Fibroblast of lung (primary cell): Measurements from ENCODE around the gene LRP5. TPM values are rescaled to one million over a fixed set of nuclear protein-coding genes. Genes with fewer than 3 reads are reported as not detected.

Experiments
- DNase-seq, 2 donors: peaks; one replicate each; pipeline versions ENCODE4 v3.0.0 to v3.0.0-alpha.2; 2010; ENCODE audit warnings: low read depth in 2 of 2
- H2AFZ ChIP-seq: 2 replicates; pipeline ENCODE4 v1.5.1; 2012; ENCODE audit warnings: low read length, control low read depth, inconsistent platforms
- H3K27ac ChIP-seq: 2 replicates; pipeline ENCODE4 v1.5.1; 2011; ENCODE audit warnings: low read length, control low read depth; ENCODE audit not compliant: insufficient read depth
- H3K27me3 ChIP-seq: 2 replicates; pipeline ENCODE4 v1.5.1; 2011; ENCODE audit warnings: mild to moderate bottlenecking, low read length; ENCODE audit not compliant: control insufficient read depth, insufficient read depth
- H3K36me3 ChIP-seq: 2 replicates; pipeline ENCODE4 v1.5.1; 2011; ENCODE audit warnings: low read length; ENCODE audit not compliant: control insufficient read depth, insufficient read depth
- H3K4me1 ChIP-seq: 2 replicates; pipeline ENCODE4 v1.5.1; 2011; ENCODE audit warnings: low read length; ENCODE audit not compliant: control insufficient read depth, insufficient read depth; ENCODE audit errors: extremely low read depth
- H3K4me2 ChIP-seq: 2 replicates; pipeline ENCODE4 v1.5.1; 2011; ENCODE audit warnings: low read length, control low read depth; ENCODE audit not compliant: insufficient read depth; ENCODE audit errors: extremely low read depth
- H3K4me3 ChIP-seq, 4 experiments: fragments of 200-600 bp in 1 of 4; sonication (generic) in 1 of 4; replicated peaks in 1 of 4; 2 replicates each; pipeline ENCODE4 v1.5.1; 2011 to 2016; ENCODE audit warnings: low read length in 4 of 4, low read depth in 3 of 4, mild to moderate bottlenecking in 3 of 4, control low read depth in 2 of 4, inconsistent platforms in 1 of 4, mixed read lengths in 1 of 4; ENCODE audit not compliant: insufficient read depth in 1 of 4; ENCODE audit errors: control extremely low read depth in 1 of 4
- H3K79me2 ChIP-seq: 2 replicates; pipeline ENCODE4 v1.5.1; 2012; ENCODE audit warnings: mild to moderate bottlenecking, low read length, inconsistent platforms; ENCODE audit not compliant: control insufficient read depth, insufficient read depth
- H3K9ac ChIP-seq: 2 replicates; pipeline ENCODE4 v1.5.1; 2011; ENCODE audit warnings: mild to moderate bottlenecking, low read length, control low read depth; ENCODE audit not compliant: insufficient read depth
- H3K9me3 ChIP-seq: 2 replicates; pipeline ENCODE4 v1.5.1; 2012; ENCODE audit warnings: low read depth, low read length; ENCODE audit not compliant: control insufficient read depth, insufficient read depth
- H4K20me1 ChIP-seq: 2 replicates; pipeline ENCODE4 v1.5.1; 2011; ENCODE audit warnings: low read length; ENCODE audit not compliant: control insufficient read depth, insufficient read depth; ENCODE audit errors: extremely low read depth
- EZH2 ChIP-seq: IDR thresholded peaks from 2 replicates; pipeline ENCODE4 v1.5.1; 2012; ENCODE audit warnings: low read length, control low read depth, mild to moderate bottlenecking; ENCODE audit errors: missing control alignments
- polyA minus RNA-seq: library from RNA; depleted of rRNA, polyadenylated mRNA; stranded (reverse); fragments of >200 nt; gene quantifications from 2 replicates; pipeline ENCODE4 v1.2.3, GENCODE V29; 2011; ENCODE audit warnings: low replicate concordance
- polyA plus RNA-seq, 2 donors: library from polyadenylated mRNA; depleted of rRNA in 1 of 2; stranded (reverse) in 1 of 2; unstranded in 1 of 2; fragments of >200 nt; gene quantifications; 2 replicates each; pipeline ENCODE4 v1.2.1, GENCODE V29; 2011 to 2012; ENCODE audit warnings: missing spikeins in 1 of 2
- total RNA-seq: library from RNA; depleted of rRNA; stranded (reverse); fragments of >200 nt; gene quantifications from 2 replicates; pipeline ENCODE4 v1.2.1, GENCODE V29; 2014
- TF ChIP-seq, protein P1 (sequence below), 2 donors: IDR thresholded peaks in 1 of 2; conservative IDR thresholded peaks in 1 of 2; 1 replicate in 1 of 2; 2 replicates in 1 of 2; pipeline ENCODE4 v1.5.1; 2011 to 2012; ENCODE audit warnings: low read length in 2 of 2, control low read depth in 1 of 2, inconsistent platforms in 1 of 2, low read depth in 1 of 2, mild to moderate bottlenecking in 1 of 2

Gene LRP5
- 20.8 and 22.0 TPM in 2 replicates for total RNA-seq
- 3.5 and 3.8 TPM in 2 replicates for polyA plus RNA-seq
- 11.3 and 14.3 TPM in 2 replicates for polyA plus RNA-seq (2012)
- 16.4 and 23.0 TPM in 2 replicates for polyA minus RNA-seq

DNA sequence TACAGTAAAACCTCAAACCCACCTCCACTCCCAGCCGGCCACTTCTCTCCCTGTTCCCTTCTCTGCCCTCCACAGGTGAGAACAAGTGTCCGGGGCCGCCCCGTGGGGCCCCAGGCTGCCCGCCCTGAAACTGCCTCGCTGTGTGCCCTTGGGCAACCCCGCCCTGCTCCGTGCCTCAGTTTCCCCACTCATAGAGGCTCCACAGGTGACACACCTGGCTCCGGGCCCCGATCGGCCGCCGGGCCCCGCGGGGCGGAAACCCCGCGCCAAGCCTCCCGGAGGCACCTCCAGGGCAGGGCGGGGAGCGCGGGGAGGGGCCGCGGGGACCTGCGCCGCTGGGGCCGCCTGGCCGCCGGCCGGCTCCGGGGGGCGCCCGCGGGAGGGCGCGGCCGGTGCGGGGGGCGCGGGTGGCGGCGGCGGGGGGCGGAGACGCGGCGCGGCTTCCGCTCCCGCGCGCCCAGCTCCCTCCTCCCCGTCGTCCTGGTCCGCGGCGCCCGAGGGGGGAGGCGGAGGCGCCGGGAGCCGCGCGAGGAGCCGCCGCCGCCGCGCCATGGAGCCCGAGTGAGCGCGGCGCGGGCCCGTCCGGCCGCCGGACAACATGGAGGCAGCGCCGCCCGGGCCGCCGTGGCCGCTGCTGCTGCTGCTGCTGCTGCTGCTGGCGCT lies at the start of gene LRP5:
Gene LRP5, plus strand, starts transcription at position 475 of the 663 bp plus-strand sequence. Its CDS starts 124 bp downstream, at position 599.
- peaks cover 2% of the 10 kb centered on the region for H3K4me1 ChIP-seq
- peak within 1 kb of the TSS; percentile 41 to 78 (median 63) for H3K4me3 ChIP-seq
- DNase-seq = peak in 1 of 2 donors; percentile 30
- peak within 1 kb of the TSS; percentile 35 for H3K9ac ChIP-seq
- H3K36me3 ChIP-seq = no peaks in the 10 kb centered on the region
- no peaks in the 10 kb centered on the region for H4K20me1 ChIP-seq
- no peaks in the 10 kb centered on the region for H3K9me3 ChIP-seq
- peak within 1 kb of the TSS; percentile 53 for H3K4me2 ChIP-seq
- H2AFZ ChIP-seq = peak within 1 kb of the TSS; percentile 61
- peak within 1 kb of the TSS; percentile 14 for H3K27ac ChIP-seq
- TF ChIP-seq EZH2 = no peak
- TF ChIP-seq, protein P1, sequence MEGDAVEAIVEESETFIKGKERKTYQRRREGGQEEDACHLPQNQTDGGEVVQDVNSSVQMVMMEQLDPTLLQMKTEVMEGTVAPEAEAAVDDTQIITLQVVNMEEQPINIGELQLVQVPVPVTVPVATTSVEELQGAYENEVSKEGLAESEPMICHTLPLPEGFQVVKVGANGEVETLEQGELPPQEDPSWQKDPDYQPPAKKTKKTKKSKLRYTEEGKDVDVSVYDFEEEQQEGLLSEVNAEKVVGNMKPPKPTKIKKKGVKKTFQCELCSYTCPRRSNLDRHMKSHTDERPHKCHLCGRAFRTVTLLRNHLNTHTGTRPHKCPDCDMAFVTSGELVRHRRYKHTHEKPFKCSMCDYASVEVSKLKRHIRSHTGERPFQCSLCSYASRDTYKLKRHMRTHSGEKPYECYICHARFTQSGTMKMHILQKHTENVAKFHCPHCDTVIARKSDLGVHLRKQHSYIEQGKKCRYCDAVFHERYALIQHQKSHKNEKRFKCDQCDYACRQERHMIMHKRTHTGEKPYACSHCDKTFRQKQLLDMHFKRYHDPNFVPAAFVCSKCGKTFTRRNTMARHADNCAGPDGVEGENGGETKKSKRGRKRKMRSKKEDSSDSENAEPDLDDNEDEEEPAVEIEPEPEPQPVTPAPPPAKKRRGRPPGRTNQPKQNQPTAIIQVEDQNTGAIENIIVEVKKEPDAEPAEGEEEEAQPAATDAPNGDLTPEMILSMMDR (conservative IDR thresholded peaks at IDR 0.05 in 1 of 2, IDR thresholded peaks at IDR 0.05 in 1 of 2; ENCODE audit: low read depth in 1 of 2, low read length in 2 of 2) = no peak
- no peaks in the 10 kb centered on the region for H3K27me3 ChIP-seq
- no peaks in the 10 kb centered on the region for H3K79me2 ChIP-seq

GRCh38 chr11:68263444-68264035 lies 48.9 kb upstream of the LRP5 start:
- H3K4me3 ChIP-seq = no peak overlapping the region
- H3K36me3 ChIP-seq = peaks cover 30% of the 10 kb centered on the region
- no peak overlapping the region for H3K9ac ChIP-seq
- H3K27ac ChIP-seq = no peak overlapping the region
- H4K20me1 ChIP-seq = no peaks in the 10 kb centered on the region
- TF ChIP-seq EZH2 = no peak
- TF ChIP-seq, protein P1 (conservative IDR thresholded peaks at IDR 0.05 in 1 of 2, IDR thresholded peaks at IDR 0.05 in 1 of 2; ENCODE audit: low read depth in 1 of 2, low read length in 2 of 2) = no peak
- H2AFZ ChIP-seq = no peak overlapping the region
- DNase-seq = peak in 1 of 2 donors; percentile 24
- H3K4me1 ChIP-seq = no peaks in the 10 kb centered on the region
- peaks cover 18% of the 10 kb centered on the region for H3K79me2 ChIP-seq
- H3K4me2 ChIP-seq = no peak overlapping the region
- H3K27me3 ChIP-seq = no peaks in the 10 kb centered on the region
- no peaks in the 10 kb centered on the region for H3K9me3 ChIP-seq

GRCh38 chr11:68264244-68264643 lies 48.1 kb upstream of the LRP5 start:
- no peak for DNase-seq
- no peak overlapping the region for H2AFZ ChIP-seq
- no peaks in the 10 kb centered on the region for H4K20me1 ChIP-seq
- no peak overlapping the region for H3K4me2 ChIP-seq
- H3K27me3 ChIP-seq = no peaks in the 10 kb centered on the region
- H3K27ac ChIP-seq = no peak overlapping the region
- no peaks in the 10 kb centered on the region for H3K9me3 ChIP-seq
- no peak overlapping the region for H3K9ac ChIP-seq
- H3K4me3 ChIP-seq = no peak overlapping the region
- H3K4me1 ChIP-seq = no peaks in the 10 kb centered on the region
- TF ChIP-seq, protein P1 (conservative IDR thresholded peaks at IDR 0.05 in 1 of 2, IDR thresholded peaks at IDR 0.05 in 1 of 2; ENCODE audit: low read depth in 1 of 2, low read length in 2 of 2) = no peak
- TF ChIP-seq EZH2 = no peak
- H3K79me2 ChIP-seq = peaks cover 25% of the 10 kb centered on the region
- peaks cover 30% of the 10 kb centered on the region for H3K36me3 ChIP-seq
